Measurements from ENCODE around the gene SLC43A2.

The SLC43A2 gene

DNA sequence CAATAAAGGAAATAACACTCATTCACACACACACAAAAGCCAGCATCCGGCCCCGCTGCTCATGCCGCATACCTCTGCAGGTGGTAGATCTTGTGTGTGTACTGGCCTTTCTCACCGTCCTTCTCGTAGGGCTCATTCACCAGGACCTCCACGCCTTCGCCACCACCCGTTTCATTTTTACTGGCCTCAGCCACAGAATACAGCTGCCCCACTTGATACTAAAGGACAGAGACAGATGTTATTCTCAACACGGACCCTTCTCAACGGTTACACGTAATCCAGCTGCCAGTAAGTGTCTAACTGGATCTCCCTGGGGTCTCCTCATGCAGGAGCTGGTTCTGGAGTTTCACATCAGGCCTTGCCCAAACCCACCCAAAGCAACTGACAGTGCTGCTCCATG lies 75.7 kb downstream of the SLC43A2 start:
- no peak for TF ChIP-seq CTCF (IDR thresholded peaks at IDR 0.05)

- TF ChIP-seq CTCF (IDR thresholded peaks at IDR 0.05), result no peak
Measured at GRCh38 chr17:1551741-1552140, 76.9 kb downstream of the SLC43A2 start.

- no peak for TF ChIP-seq CTCF (IDR thresholded peaks at IDR 0.05)
Measured at GRCh38 chr17:1548032-1548431, 80.6 kb downstream of the SLC43A2 start.

GRCh38 chr17:1546292-1546922 lies 82.2 kb downstream of the SLC43A2 start:
- no peak for TF ChIP-seq CTCF (IDR thresholded peaks at IDR 0.05)

DNA sequence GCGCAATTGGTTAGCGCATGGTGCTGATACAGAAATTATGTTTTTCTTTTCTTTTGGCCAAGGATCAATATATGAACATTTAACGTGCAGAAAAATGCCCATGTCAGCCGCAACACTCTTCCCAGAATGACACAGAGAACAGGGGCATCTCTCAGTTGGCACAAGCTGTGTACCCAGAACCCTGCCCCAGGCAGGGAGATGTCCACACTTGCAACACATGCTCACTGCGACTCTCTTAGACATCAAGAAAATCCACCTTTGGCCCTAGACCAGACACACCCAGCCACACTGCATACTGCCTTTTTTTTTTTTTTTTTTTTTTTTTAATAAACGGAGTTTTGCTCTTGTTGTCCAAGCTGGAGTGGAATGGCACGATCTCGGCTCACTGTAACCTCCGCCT lies 83.0 kb downstream of the SLC43A2 start:
- no peak for TF ChIP-seq CTCF (IDR thresholded peaks at IDR 0.05)

GRCh38 chr17:1542316-1542715 lies 86.3 kb downstream of the SLC43A2 start:
- TF ChIP-seq CTCF (IDR thresholded peaks at IDR 0.05), result no peak

DNA sequence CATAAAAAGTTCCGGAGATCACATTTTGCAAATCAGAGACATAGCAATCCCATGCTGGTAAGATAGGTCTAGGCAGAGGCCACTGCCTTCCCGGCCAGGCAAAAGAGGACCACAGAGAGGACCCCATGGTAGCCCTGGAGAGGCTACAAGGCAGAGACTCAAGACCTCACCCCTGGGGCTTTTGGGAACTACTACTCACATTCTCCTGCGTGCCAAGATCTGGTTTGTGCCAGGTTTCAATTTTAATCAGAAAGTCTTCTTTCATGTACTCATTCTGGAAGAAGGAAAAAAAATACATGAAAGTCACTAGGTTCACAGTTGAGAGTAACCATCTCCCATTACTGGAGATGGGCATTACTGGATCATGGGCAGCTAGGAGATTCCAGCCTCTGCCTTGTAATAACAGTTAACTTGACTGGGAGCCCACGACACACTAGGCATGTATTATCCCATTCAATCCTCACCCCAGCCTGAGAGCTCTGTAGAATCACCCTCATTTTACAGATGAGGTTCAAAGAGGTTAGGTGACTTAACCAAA lies 87.2 kb downstream of the SLC43A2 start:
- TF ChIP-seq CTCF (IDR thresholded peaks at IDR 0.05), result no peak

DNA sequence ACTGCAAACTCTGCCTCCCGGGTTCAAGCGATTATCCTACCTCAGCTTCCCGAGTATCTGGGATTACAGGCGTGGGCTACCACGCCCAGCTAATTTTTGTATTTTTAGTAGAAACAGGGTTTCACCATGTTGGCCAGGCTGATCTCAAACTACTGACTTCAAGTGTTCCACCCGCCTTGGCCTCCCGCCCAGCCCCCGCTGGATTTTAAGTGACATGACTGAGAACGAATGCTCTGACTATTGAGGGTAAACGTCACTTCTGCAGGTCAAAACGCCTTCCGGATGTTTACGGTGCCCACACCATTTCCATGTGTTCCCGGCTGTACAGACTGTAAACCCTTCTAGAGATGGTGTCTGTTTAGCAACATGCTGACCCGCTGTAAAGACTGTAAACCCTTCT lies 88.8 kb downstream of the SLC43A2 start:
- TF ChIP-seq CTCF (IDR thresholded peaks at IDR 0.05), result no peak
